ENCODE results near the gene MMP3. TPM values are rescaled to one million over a fixed set of nuclear protein-coding genes. Genes with fewer than 3 reads are reported as not detected.

Gene MMP3
- total RNA-seq, 1 experiment from 2014 or later: not detected

DNA sequence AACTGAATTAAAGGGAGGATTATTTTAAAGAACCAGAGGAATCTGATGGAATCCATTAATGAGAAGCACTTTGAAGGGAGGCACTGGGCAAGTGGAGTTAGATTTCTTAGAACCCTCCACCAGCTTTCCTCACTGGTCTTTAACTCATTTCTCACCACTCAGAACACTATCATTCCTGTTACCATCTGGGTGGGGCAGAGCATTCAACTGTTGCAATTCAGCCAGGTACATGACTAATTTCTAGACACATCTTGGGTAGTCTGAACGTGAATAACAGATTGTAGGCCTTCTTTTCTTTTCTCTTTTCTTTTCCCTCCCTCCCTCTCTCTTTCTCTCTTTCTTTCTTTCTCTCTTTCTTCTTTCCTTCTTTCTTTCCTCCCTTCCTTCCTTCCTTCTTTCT is 29.9 kb downstream of the MMP3 start:
- Histone ChIP-seq H3K56ac (ENCODE audit: insufficient read length, low read depth, low read length) (no peak overlapping the region), H3K23me2 (ENCODE audit: insufficient read length, low read depth, low read length, poor library complexity, severe bottlenecking) (no peaks in the 10 kb centered on the region), H3T11ph (ENCODE audit: low read length) (no peak overlapping the region), H2BK20ac (ENCODE audit: low read depth, low read length, poor library complexity, severe bottlenecking) (no peak overlapping the region), H3K23ac (ENCODE audit: insufficient read length, low read depth, low read length) (no peak overlapping the region), H3K4me2 (ENCODE audit: insufficient read depth, insufficient read length, low read length) (no peak overlapping the region), H4K20me1 (ENCODE audit: control insufficient read depth, insufficient read depth, insufficient read length) (no peaks in the 10 kb centered on the region), H2AK5ac (ENCODE audit: insufficient read length, low read length) (no peak overlapping the region), H3K27me3 (ENCODE audit: insufficient read depth, low read length) (no peaks in the 10 kb centered on the region), H2BK12ac (ENCODE audit: insufficient read length, low read depth, low read length) (no peak overlapping the region), H4K5ac (ENCODE audit: insufficient read length, low read depth, low read length) (no peak overlapping the region), H4K8ac (replicated peaks; ENCODE audit: insufficient read length, low read depth, low read length) (no peak overlapping the region), H3K4ac (ENCODE audit: low read depth, low read length) (no peak overlapping the region), H2BK15ac (ENCODE audit: low read depth, low read length) (no peak overlapping the region), H3K9me3 (ENCODE audit: control insufficient read depth, low read depth, low read length) (no peaks in the 10 kb centered on the region), H2BK120ac (ENCODE audit: low read depth, low read length, poor library complexity, severe bottlenecking) (no peak overlapping the region), H3K18ac (ENCODE audit: insufficient read length, low read depth, low read length) (no peak overlapping the region), H3K14ac (ENCODE audit: insufficient read depth, low read length) (no peak overlapping the region), H4K91ac (ENCODE audit: insufficient read length, low read depth, low read length) (no peak overlapping the region), H2AFZ (ENCODE audit: low read length) (no peak overlapping the region), H3K79me1 (ENCODE audit: insufficient read depth, low read depth, low read length, poor library complexity, severe bottlenecking) (no peaks in the 10 kb centered on the region), H3K9ac (ENCODE audit: extremely low read depth, insufficient read length, low read length) (no peak overlapping the region), H2BK5ac (ENCODE audit: insufficient read length, low read length) (no peak overlapping the region), H3K27ac (ENCODE audit: insufficient read length, low read depth, low read length) (no peak overlapping the region), H3K79me2 (ENCODE audit: insufficient read depth, low read length) (no peaks in the 10 kb centered on the region), H3K4me1 (ENCODE audit: insufficient read depth, low read length) (no peaks in the 10 kb centered on the region)
- no peak for DNase-seq
- peaks cover 0 to 6% (median 4%) of the 10 kb centered on the region in 3 experiments; a peak in 2 of 7 replicates for H3K36me3 Mint-ChIP-seq (ENCODE audit: insufficient read depth in 1 of 3, low read depth in 3 of 3)
- H3K9me3 Mint-ChIP-seq: peaks cover 13 to 17% of the 10 kb centered on the region in 2 experiments; a peak in 4 of 5 replicates
- H3K4me3 Mint-ChIP-seq: no peak overlapping the region
- H3K27ac Mint-ChIP-seq: no peak overlapping the region
- no peaks in the 10 kb centered on the region; the same call in 1 of the 2 replicates for H3K27me3 Mint-ChIP-seq (ENCODE audit: low read depth)
- peaks cover 4% of the 10 kb centered on the region in 2 experiments for H3K4me1 Mint-ChIP-seq
- TF ChIP-seq, protein P1, sequence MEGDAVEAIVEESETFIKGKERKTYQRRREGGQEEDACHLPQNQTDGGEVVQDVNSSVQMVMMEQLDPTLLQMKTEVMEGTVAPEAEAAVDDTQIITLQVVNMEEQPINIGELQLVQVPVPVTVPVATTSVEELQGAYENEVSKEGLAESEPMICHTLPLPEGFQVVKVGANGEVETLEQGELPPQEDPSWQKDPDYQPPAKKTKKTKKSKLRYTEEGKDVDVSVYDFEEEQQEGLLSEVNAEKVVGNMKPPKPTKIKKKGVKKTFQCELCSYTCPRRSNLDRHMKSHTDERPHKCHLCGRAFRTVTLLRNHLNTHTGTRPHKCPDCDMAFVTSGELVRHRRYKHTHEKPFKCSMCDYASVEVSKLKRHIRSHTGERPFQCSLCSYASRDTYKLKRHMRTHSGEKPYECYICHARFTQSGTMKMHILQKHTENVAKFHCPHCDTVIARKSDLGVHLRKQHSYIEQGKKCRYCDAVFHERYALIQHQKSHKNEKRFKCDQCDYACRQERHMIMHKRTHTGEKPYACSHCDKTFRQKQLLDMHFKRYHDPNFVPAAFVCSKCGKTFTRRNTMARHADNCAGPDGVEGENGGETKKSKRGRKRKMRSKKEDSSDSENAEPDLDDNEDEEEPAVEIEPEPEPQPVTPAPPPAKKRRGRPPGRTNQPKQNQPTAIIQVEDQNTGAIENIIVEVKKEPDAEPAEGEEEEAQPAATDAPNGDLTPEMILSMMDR (conservative IDR thresholded peaks at IDR 0.05): no peak
- WGBS (ENCODE audit: extremely low coverage, insufficient read length, low lambda C conversion rate): no CpG with 5 or more reads among the region's 1 CpG
